HepG2 (cell line): ENCODE data around the gene CHST14. TPM values are rescaled to one million over a fixed set of nuclear protein-coding genes. Genes with fewer than 3 reads are reported as not detected.

ENCODE experiments used
- ATAC-seq: fragments of 200-7000 bp; cut with Tn5 transposase; 3 replicates; pipeline ENCODE4 v1.9.1; 2020; ENCODE audit warnings: mild to moderate bottlenecking, moderate library complexity
- BruUV-seq: library from RNA; stranded (reverse); fragments of 400-500 nt; replicated peaks from 2 replicates; lab custom pipeline; 2021; lab: Mats Ljungman, UMichigan
- CTCF ChIA-PET: fragments of 300-600 bp; formaldehyde crosslinking; extraction: SDS; loops from one replicate; lab custom pipeline; 2021; ENCODE audit warnings: low total read pairs, inconsistent platforms, low intra/inter-chr PET ratio; lab: Yijun Ruan, JAX
- POLR2A ChIA-PET: fragments of 350-600 bp; sonication (Branson Sonifier 250); formaldehyde crosslinking; loops from one replicate; lab custom pipeline; 2020; ENCODE audit warnings: antibody characterized with exemption, inconsistent platforms; lab: Yijun Ruan, JAX
- DNase-seq: peaks from one replicate; pipeline ENCODE4 v3.0.0-alpha.2; 2015; ENCODE audit warnings: low spot score
- FAIRE-seq: peaks from 3 replicates; lab custom pipeline; 2011; peaks lifted over from hg19 to GRCh38; lab: Jason Lieb, UNC
- H2AFZ ChIP-seq: one replicate; pipeline ENCODE4 v1.6.1; 2011; ENCODE audit warnings: low read length, inconsistent platforms
- H3K27ac ChIP-seq: fragments of 300-600 bp; 3 replicates; pipeline ENCODE4 v1.8.0; 2011; ENCODE audit warnings: mixed run types, mild to moderate bottlenecking, mixed read lengths, low read length, inconsistent platforms; ENCODE audit not compliant: insufficient read depth; ENCODE audit errors: extremely low read length
- H3K27me3 ChIP-seq, 2 experiments: fragments of 200-600 bp in 1 of 2; 2 replicates in 1 of 2; 3 replicates in 1 of 2; pipeline versions ENCODE4 v1.6.0 to v1.8.0; 2011; ENCODE audit warnings: low read length in 2 of 2, mild to moderate bottlenecking in 2 of 2, moderate library complexity in 2 of 2, inconsistent platforms in 1 of 2; ENCODE audit not compliant: insufficient read depth in 2 of 2, control insufficient read depth in 1 of 2
- H3K36me3 ChIP-seq, 2 experiments: fragments of 200-600 bp in 1 of 2; replicated peaks in 1 of 2; 2 replicates in 1 of 2; 3 replicates in 1 of 2; pipeline versions ENCODE4 v1.5.1 to v1.8.0; 2011; ENCODE audit warnings: low read length in 2 of 2, inconsistent platforms in 1 of 2; ENCODE audit not compliant: insufficient read depth in 2 of 2, control insufficient read depth in 1 of 2
- H3K4me1 ChIP-seq: 2 replicates; pipeline ENCODE4 v1.5.1; 2012; ENCODE audit warnings: low read length, inconsistent platforms; ENCODE audit not compliant: insufficient read depth
- H3K4me2 ChIP-seq: 2 replicates; pipeline ENCODE4 v1.6.0; 2011; ENCODE audit warnings: low read depth, low read length, inconsistent platforms
- H3K4me3 ChIP-seq, 3 experiments: fragments of 200-600 bp in 1 of 3; sonication (generic), shearing (Covaris generic) in 1 of 3; replicated peaks in 1 of 3; 2 replicates each; pipeline ENCODE4 v1.5.1; 2011 to 2016; ENCODE audit warnings: low read length in 3 of 3, inconsistent platforms in 2 of 3, low read depth in 2 of 3, mild to moderate bottlenecking in 2 of 3, control low read depth in 1 of 3, mixed read lengths in 1 of 3; ENCODE audit not compliant: insufficient read depth in 1 of 3
- H3K79me2 ChIP-seq: one replicate; pipeline ENCODE4 v1.6.1; 2011; ENCODE audit warnings: low read length, inconsistent platforms; ENCODE audit not compliant: insufficient read depth
- H3K9ac ChIP-seq: 2 replicates; pipeline ENCODE4 v1.6.0; 2011; ENCODE audit warnings: mild to moderate bottlenecking, low read depth, low read length, inconsistent platforms; ENCODE audit not compliant: insufficient read depth
- H3K9me3 ChIP-seq: 2 replicates; pipeline ENCODE4 v1.5.1; 2012; ENCODE audit warnings: mild to moderate bottlenecking, low read length
- H4K20me1 ChIP-seq: 2 replicates; pipeline ENCODE4 v1.6.0; 2011; ENCODE audit warnings: inconsistent platforms, mild to moderate bottlenecking, low read length, moderate library complexity; ENCODE audit not compliant: insufficient read depth
- HNRNPL ChIP-seq: fragments of 200-400 bp; formaldehyde crosslinking; IDR thresholded peaks from 2 replicates; pipeline ENCODE4 v1.6.1; 2017; ENCODE audit warnings: mild to moderate bottlenecking, low read depth, low read length
- POLR2G ChIP-seq: fragments of 200-400 bp; formaldehyde crosslinking; IDR thresholded peaks from 2 replicates; pipeline ENCODE4 v1.6.1; 2018; ENCODE audit warnings: mild to moderate bottlenecking, low read depth, low read length, moderate library complexity
- TEF ChIP-seq: sonication (generic); formaldehyde crosslinking; IDR thresholded peaks from 2 replicates; pipeline ENCODE4 v1.5.0; 2020; ENCODE audit warnings: missing genetic modification reagents
- ZC3H13 ChIP-seq: sonication (generic); formaldehyde crosslinking; IDR thresholded peaks from 2 replicates; pipeline ENCODE4 v1.8.1; 2023; ENCODE audit warnings: mild to moderate bottlenecking, missing genetic modification reagents, moderate library complexity
- WGBS: methylation state at CpG from one replicate; pipeline ENCODE4 v1.1.6; 2017; ENCODE audit warnings: low lambda C conversion rate; 5-methylcytosine and 5-hydroxymethylcytosine counted together
- in situ Hi-C: cut with HindIII; loops from 2 replicates; pipeline ENCODE4 v1.10.0; 2017; ENCODE audit warnings: low pct_unique_long_range_greater_than_20kb; ENCODE audit not compliant: extremely low pct_ligation_motif_present
- intact Hi-C: fragments of 100-400 bp; cut with micrococcal nuclease; formaldehyde crosslinking; loops from one replicate; pipeline ENCODE4 v1.10.0; 2022; ENCODE audit not compliant: unreplicated experiment
- polyA plus RNA-seq, 8 experiments: library from polyadenylated mRNA; depleted of rRNA in 3 of 8; stranded (reverse) in 7 of 8; unstranded in 1 of 8; fragments of >200 nt; fragmentation: Illumina TruSeq in 4 of 8; extraction: Trizol in 4 of 8; gene quantifications; 2 replicates each; pipeline versions ENCODE4 v1.2.1 to v1.2.3, GENCODE V29; 2011 to 2016; ENCODE audit warnings: low read depth in 4 of 8, missing spikeins in 1 of 8, mixed read lengths in 1 of 8; ENCODE audit not compliant: insufficient read depth in 1 of 8
- total RNA-seq, 5 experiments: library from RNA; depleted of rRNA; stranded (reverse); fragments of >200 nt; fragmentation: Illumina TruSeq; extraction: Trizol; gene quantifications; 2 replicates each; pipeline ENCODE4 v1.2.3, GENCODE V29; 2016; ENCODE audit warnings: low read depth in 1 of 5
- TF ChIP-seq, protein P1 (sequence below): sonication (generic); formaldehyde crosslinking; IDR thresholded peaks from 2 replicates; pipeline ENCODE4 v1.8.1; 2023; ENCODE audit warnings: mild to moderate bottlenecking, missing genetic modification reagents
- TF ChIP-seq, protein P2 (sequence below): sonication (generic); formaldehyde crosslinking; IDR thresholded peaks from 2 replicates; pipeline ENCODE4 v1.4.0; 2020; ENCODE audit warnings: missing genetic modification reagents, borderline replicate concordance

CHST14 gene
- total and polyA plus RNA-seq, 2 of the 13 experiments (the other 11 are each of a cell fraction or from before 2014, with no cell fraction given): 8.9 to 12.4 TPM

- TF ChIP-seq POLR2G: no peak
- TF ChIP-seq, protein P1, sequence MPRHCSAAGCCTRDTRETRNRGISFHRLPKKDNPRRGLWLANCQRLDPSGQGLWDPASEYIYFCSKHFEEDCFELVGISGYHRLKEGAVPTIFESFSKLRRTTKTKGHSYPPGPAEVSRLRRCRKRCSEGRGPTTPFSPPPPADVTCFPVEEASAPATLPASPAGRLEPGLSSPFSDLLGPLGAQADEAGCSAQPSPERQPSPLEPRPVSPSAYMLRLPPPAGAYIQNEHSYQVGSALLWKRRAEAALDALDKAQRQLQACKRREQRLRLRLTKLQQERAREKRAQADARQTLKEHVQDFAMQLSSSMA: no peak
- TF ChIP-seq, protein P2, sequence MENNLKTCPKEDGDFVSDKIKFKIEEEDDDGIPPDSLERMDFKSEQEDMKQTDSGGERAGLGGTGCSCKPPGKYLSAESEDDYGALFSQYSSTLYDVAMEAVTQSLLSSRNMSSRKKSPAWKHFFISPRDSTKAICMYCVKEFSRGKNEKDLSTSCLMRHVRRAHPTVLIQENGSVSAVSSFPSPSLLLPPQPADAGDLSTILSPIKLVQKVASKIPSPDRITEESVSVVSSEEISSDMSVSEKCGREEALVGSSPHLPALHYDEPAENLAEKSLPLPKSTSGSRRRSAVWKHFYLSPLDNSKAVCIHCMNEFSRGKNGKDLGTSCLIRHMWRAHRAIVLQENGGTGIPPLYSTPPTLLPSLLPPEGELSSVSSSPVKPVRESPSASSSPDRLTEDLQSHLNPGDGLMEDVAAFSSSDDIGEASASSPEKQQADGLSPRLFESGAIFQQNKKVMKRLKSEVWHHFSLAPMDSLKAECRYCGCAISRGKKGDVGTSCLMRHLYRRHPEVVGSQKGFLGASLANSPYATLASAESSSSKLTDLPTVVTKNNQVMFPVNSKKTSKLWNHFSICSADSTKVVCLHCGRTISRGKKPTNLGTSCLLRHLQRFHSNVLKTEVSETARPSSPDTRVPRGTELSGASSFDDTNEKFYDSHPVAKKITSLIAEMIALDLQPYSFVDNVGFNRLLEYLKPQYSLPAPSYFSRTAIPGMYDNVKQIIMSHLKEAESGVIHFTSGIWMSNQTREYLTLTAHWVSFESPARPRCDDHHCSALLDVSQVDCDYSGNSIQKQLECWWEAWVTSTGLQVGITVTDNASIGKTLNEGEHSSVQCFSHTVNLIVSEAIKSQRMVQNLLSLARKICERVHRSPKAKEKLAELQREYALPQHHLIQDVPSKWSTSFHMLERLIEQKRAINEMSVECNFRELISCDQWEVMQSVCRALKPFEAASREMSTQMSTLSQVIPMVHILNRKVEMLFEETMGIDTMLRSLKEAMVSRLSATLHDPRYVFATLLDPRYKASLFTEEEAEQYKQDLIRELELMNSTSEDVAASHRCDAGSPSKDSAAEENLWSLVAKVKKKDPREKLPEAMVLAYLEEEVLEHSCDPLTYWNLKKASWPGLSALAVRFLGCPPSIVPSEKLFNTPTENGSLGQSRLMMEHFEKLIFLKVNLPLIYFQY (CRISPR knock-in tag): no peak
These were observed 995 bp downstream of the CHST14 start (continued) for GRCh38 chr15:40471808-40472150.

DNA sequence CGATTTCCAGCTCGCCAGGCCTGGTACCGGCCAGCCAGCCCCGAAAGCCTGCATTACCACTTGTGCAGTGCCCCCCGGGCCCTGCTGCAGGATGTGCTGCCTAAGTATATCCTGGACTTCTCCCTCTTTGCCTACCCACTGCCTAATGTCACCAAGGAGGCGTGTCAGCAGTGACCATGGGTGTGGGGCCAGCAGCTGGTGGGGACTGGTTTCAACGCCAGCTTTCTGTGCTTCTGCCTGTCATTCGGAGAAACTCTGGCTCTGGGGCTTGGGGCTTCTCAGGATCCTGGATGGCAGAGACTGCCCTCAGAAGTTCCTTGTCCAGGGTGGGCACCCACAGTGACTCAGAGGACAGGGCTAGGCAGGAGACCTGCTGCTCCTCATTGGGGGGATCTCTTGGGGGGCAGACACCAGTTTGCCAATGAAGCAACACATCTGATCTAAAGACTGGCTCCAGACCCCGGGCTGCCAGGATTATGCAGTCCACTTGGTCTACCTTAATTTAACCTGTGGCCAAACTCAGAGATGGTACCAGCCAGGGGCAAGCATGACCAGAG is 1.5 kb downstream of the CHST14 start:
- intact Hi-C loops: loop anchor here (5.0 kb wide), 1 partner anchor 35 kb away; no protein-coding TSS in a partner anchor
- DNase-seq (no peak), ATAC-seq (no peak), FAIRE-seq (no peak)
- Histone ChIP-seq H4K20me1 (no peaks in the 10 kb centered on the region), H3K4me1 (peaks cover 29% of the 10 kb centered on the region), H3K27me3 (peaks cover 0 to 7% of the 10 kb centered on the region in 2 experiments; a peak in 1 of 5 replicates), H3K79me2 (no peaks in the 10 kb centered on the region), H3K9me3 (no peaks in the 10 kb centered on the region), H2AFZ (no peak overlapping the region), H3K9ac (peak overlapping the region; percentile 71; the same call in 1 of the 2 replicates), H3K4me2 (peak overlapping the region; percentile 83), H3K27ac (no peak overlapping the region), H3K4me3 (peak overlapping the region; percentile 81 to 89 (median 89); a peak in 4 of 6 replicates), H3K36me3 (no peaks in the 10 kb centered on the region)
- TF ChIP-seq ZC3H13 (peak; percentile 57; the same call in 1 of the 2 replicates), HNRNPL (0 out of 2 replicates have a peak, but pooled peaks have one; percentile 17), TEF (CRISPR knock-in tag) (no peak)
- ChIA-PET CTCF (no interaction called here), POLR2A (no interaction called here)
- BruUV-seq: TSS peak; percentile 59
- in situ Hi-C loops: no loop called here
- 85% methylated on average over 7 of the region's 9 CpGs for WGBS
